Mesenteric fat pad (tissue), 1 donor: ENCODE measurements around the gene HIVEP3. TPM values are rescaled to one million over a fixed set of nuclear protein-coding genes. Genes with fewer than 3 reads are reported as not detected.

Source experiments
- DNase-seq: peaks from one replicate; pipeline ENCODE4 v3.0.0-alpha.2; 2020; ENCODE audit warnings: low spot score
- total RNA-seq: library from RNA; stranded (reverse); fragmentation: NEBNext Ultra II Directional; extraction: Animal tissue kit (Norgen Biotek cat#: 25700); gene quantifications from one replicate; pipeline ENCODE4 v1.2.1, GENCODE V29; 2021
- donor health status: DM: yes; HTN: yes; CAD: no.

Gene HIVEP3
- total RNA-seq, 1 donor from 2014 or later: 19.9 TPM

GRCh38 chr1:41591891-41592290 lies 326.8 kb downstream of the HIVEP3 start:
- peak; percentile 77 for DNase-seq

GRCh38 chr1:41590331-41590730 lies 328.4 kb downstream of the HIVEP3 start:
- no peak for DNase-seq

GRCh38 chr1:41589395-41589794 lies 329.3 kb downstream of the HIVEP3 start:
- peak; percentile 68 for DNase-seq

- DNase-seq: no peak
Observed at GRCh38 chr1:41588334-41588875, 330.3 kb downstream of the HIVEP3 start.

GRCh38 chr1:41587791-41588190 lies 330.9 kb downstream of the HIVEP3 start:
- DNase-seq: no peak

GRCh38 chr1:41586230-41586629 lies 332.5 kb downstream of the HIVEP3 start:
- DNase-seq: no peak

- no peak for DNase-seq
Observed at GRCh38 chr1:41583658-41584547, 334.8 kb downstream of the HIVEP3 start.

GRCh38 chr1:41582851-41583657 lies 335.7 kb downstream of the HIVEP3 start:
- no peak for DNase-seq

GRCh38 chr1:41582351-41582750 lies 336.4 kb downstream of the HIVEP3 start:
- no peak for DNase-seq

- no peak for DNase-seq
Observed at GRCh38 chr1:41582004-41582325, 336.8 kb downstream of the HIVEP3 start.

- DNase-seq: no peak
Observed at GRCh38 chr1:41581216-41582003, 337.3 kb downstream of the HIVEP3 start.

GRCh38 chr1:41580520-41581172 lies 338.1 kb downstream of the HIVEP3 start:
- no peak for DNase-seq

- DNase-seq: no peak
Observed at GRCh38 chr1:41580021-41580420, 338.7 kb downstream of the HIVEP3 start.

GRCh38 chr1:41578712-41579335 lies 339.9 kb downstream of the HIVEP3 start:
- DNase-seq: no peak

- no peak for DNase-seq
Observed at GRCh38 chr1:41576620-41577019, 342.1 kb downstream of the HIVEP3 start.

GRCh38 chr1:41576206-41576605 lies 342.5 kb downstream of the HIVEP3 start:
- no peak for DNase-seq

- DNase-seq: no peak
Observed at GRCh38 chr1:41574842-41575241, 343.9 kb downstream of the HIVEP3 start.

- DNase-seq: no peak
Observed at GRCh38 chr1:41573785-41574713, 344.7 kb downstream of the HIVEP3 start.

- no peak for DNase-seq
Observed at GRCh38 chr1:41573194-41573593, 345.5 kb downstream of the HIVEP3 start.
